Measurements from ENCODE around the gene ORMDL2.

DNA sequence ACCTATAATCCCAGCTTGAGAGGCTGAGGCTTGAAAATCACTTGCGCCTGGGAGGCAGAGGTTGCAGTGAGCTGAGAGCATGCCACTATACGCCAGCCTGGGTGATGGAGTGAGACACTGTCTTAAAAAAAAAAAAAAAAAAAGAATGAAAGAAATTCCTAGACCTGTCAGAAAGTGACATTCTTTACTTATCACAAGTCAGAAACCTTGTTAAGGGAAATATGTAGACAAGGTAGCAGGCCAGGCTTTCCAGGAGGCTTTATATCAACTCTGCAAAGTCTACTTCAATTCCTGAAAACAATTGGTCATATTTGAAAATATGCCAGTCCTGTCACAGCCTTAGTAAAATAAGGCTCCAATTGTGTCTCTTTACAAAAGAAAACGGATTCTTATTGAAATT is 44.0 kb downstream of the ORMDL2 start:
- TF ChIP-seq, protein P1, sequence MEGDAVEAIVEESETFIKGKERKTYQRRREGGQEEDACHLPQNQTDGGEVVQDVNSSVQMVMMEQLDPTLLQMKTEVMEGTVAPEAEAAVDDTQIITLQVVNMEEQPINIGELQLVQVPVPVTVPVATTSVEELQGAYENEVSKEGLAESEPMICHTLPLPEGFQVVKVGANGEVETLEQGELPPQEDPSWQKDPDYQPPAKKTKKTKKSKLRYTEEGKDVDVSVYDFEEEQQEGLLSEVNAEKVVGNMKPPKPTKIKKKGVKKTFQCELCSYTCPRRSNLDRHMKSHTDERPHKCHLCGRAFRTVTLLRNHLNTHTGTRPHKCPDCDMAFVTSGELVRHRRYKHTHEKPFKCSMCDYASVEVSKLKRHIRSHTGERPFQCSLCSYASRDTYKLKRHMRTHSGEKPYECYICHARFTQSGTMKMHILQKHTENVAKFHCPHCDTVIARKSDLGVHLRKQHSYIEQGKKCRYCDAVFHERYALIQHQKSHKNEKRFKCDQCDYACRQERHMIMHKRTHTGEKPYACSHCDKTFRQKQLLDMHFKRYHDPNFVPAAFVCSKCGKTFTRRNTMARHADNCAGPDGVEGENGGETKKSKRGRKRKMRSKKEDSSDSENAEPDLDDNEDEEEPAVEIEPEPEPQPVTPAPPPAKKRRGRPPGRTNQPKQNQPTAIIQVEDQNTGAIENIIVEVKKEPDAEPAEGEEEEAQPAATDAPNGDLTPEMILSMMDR (IDR thresholded peaks at IDR 0.05): no peak
- no peak for TF ChIP-seq EP300 (IDR thresholded peaks at IDR 0.05)

Measured in sigmoid colon (tissue), 4 donors.